ENCODE measurements around the gene FRMPD1.
A peak's percentile ranks its signal among the peaks of the same experiment; 100 is the strongest.

The FRMPD1 gene

GRCh38 chr9:37775216-37775919, 124.6 kb downstream of the FRMPD1 start:
- no peak overlapping the region for H3K4me3 ChIP-seq (ENCODE audit: low read depth, low read length)
- no peak for TF ChIP-seq CTCF (IDR thresholded peaks at IDR 0.05; ENCODE audit: low read depth, low read length, missing control alignments)
- in situ Hi-C loops (cut with HindIII; ENCODE audit: low sequenced_read_pairs) = no loop called here
- no peak for DNase-seq (ENCODE audit: low read depth)

- no peak for DNase-seq (ENCODE audit: low read depth)
- H3K4me3 ChIP-seq (ENCODE audit: low read depth, low read length) = no peak overlapping the region
- no peak for TF ChIP-seq CTCF (IDR thresholded peaks at IDR 0.05; ENCODE audit: low read depth, low read length, missing control alignments)
- in situ Hi-C loops (cut with HindIII; ENCODE audit: low sequenced_read_pairs) = no loop called here
These were observed 125.6 kb downstream of the FRMPD1 start for GRCh38 chr9:37776328-37776727.

GRCh38 chr9:37778534-37778933, 127.8 kb downstream of the FRMPD1 start:
- in situ Hi-C loops (cut with HindIII; ENCODE audit: low sequenced_read_pairs) = no loop called here
- H3K4me3 ChIP-seq (ENCODE audit: low read depth, low read length) = no peak overlapping the region
- TF ChIP-seq CTCF (IDR thresholded peaks at IDR 0.05; ENCODE audit: low read depth, low read length, missing control alignments) = no peak
- no peak for DNase-seq (ENCODE audit: low read depth)

- no peak for DNase-seq (ENCODE audit: low read depth)
- in situ Hi-C loops (cut with HindIII; ENCODE audit: low sequenced_read_pairs) = no loop called here
These were observed 133.5 kb downstream of the FRMPD1 start for GRCh38 chr9:37784291-37784615.

GRCh38 chr9:37784616-37785483, 134.1 kb downstream of the FRMPD1 start, which contains the start of gene EXOSC3:
EXOSC3 (minus strand) TSS chr9:37785064; CDS start chr9:37785044, 20 bp downstream.
- peak; percentile 77 for DNase-seq (ENCODE audit: low read depth)
- H3K4me3 ChIP-seq (ENCODE audit: low read depth, low read length) = peak within 1 kb of the TSS; percentile 91
- in situ Hi-C loops (cut with HindIII; ENCODE audit: low sequenced_read_pairs) = no loop called here

More at GRCh38 chr9:37784291-37784615, 133.5 kb downstream of the FRMPD1 start:
- TF ChIP-seq CTCF (IDR thresholded peaks at IDR 0.05; ENCODE audit: low read depth, low read length, missing control alignments) = no peak
- H3K4me3 ChIP-seq (ENCODE audit: low read depth, low read length) = peak overlapping the region; percentile 91

More at GRCh38 chr9:37784616-37785483, 134.1 kb downstream of the FRMPD1 start, which contains the start of gene EXOSC3:
- TF ChIP-seq CTCF (IDR thresholded peaks at IDR 0.05; ENCODE audit: low read depth, low read length, missing control alignments) = no peak

All from astrocyte of the cerebellum (primary cell).